Liver (tissue), 9 donors: Measurements from ENCODE around the gene ADCY2. TPM values are rescaled to one million over a fixed set of nuclear protein-coding genes. Genes with fewer than 3 reads are reported as not detected.

ENCODE experiments used
- DNase-seq: peaks from one replicate; pipeline ENCODE4 v3.0.0-alpha.2; 2017; ENCODE audit warnings: low spot score
- H3K27ac ChIP-seq, 2 donors: one replicate each; pipeline ENCODE4 v1.7.0; 2013; ENCODE audit warnings: inconsistent platforms in 2 of 2, low read length in 2 of 2, control low read depth in 1 of 2, low read depth in 1 of 2, mild to moderate bottlenecking in 1 of 2
- H3K27me3 ChIP-seq, 4 donors: one replicate each; pipeline versions ENCODE4 v1.6.1 to v1.7.0; 2013; ENCODE audit warnings: low read length in 3 of 4, inconsistent platforms in 1 of 4, mild to moderate bottlenecking in 1 of 4, moderate library complexity in 1 of 4; ENCODE audit not compliant: control insufficient read depth in 4 of 4, insufficient read depth in 4 of 4
- H3K36me3 ChIP-seq, 4 donors: one replicate each; pipeline versions ENCODE4 v1.6.1 to v1.7.0; 2013; ENCODE audit warnings: low read length in 3 of 4, mild to moderate bottlenecking in 3 of 4, low read depth in 1 of 4, moderate library complexity in 1 of 4; ENCODE audit not compliant: control insufficient read depth in 4 of 4, insufficient read depth in 3 of 4
- H3K4me1 ChIP-seq, 4 donors: one replicate each; pipeline versions ENCODE4 v1.6.1 to v1.7.0; 2013; ENCODE audit warnings: low read length in 3 of 4, mild to moderate bottlenecking in 3 of 4, moderate library complexity in 1 of 4; ENCODE audit not compliant: control insufficient read depth in 4 of 4, insufficient read depth in 4 of 4
- H3K4me3 ChIP-seq, 3 donors: one replicate each; pipeline versions ENCODE4 v1.6.1 to v1.7.0; 2013; ENCODE audit warnings: low read length in 3 of 3, control low read depth in 1 of 3, low read depth in 1 of 3, mild to moderate bottlenecking in 1 of 3
- H3K9ac ChIP-seq, 2 donors: one replicate each; pipeline ENCODE4 v1.7.0; 2013; ENCODE audit warnings: low read length in 2 of 2, mild to moderate bottlenecking in 2 of 2, moderate library complexity in 2 of 2, control low read depth in 1 of 2, low read depth in 1 of 2
- H3K9me3 ChIP-seq, 4 donors: one replicate each; pipeline versions ENCODE4 v1.6.1 to v1.7.0; 2013; ENCODE audit warnings: low read length in 3 of 4; ENCODE audit not compliant: control insufficient read depth in 4 of 4
- EGR1 ChIP-seq, 2 donors: IDR thresholded peaks; 2 replicates each; pipeline ENCODE4 v1.6.1; 2016 to 2018; ENCODE audit warnings: antibody characterized with exemption in 2 of 2, low read depth in 2 of 2
- HNF4A ChIP-seq, 2 donors: conservative IDR thresholded peaks; 2 replicates each; pipeline ENCODE4 v1.6.1; 2016; ENCODE audit warnings: antibody characterized with exemption in 2 of 2, mild to moderate bottlenecking in 2 of 2
- REST ChIP-seq: IDR thresholded peaks from 2 replicates; pipeline ENCODE4 v1.6.1; 2016; ENCODE audit warnings: antibody characterized with exemption, mild to moderate bottlenecking
- RXRA ChIP-seq, 2 donors: IDR thresholded peaks; 2 replicates each; pipeline ENCODE4 v1.6.1; 2017 to 2018; ENCODE audit warnings: antibody characterized with exemption in 2 of 2, mild to moderate bottlenecking in 1 of 2
- SP1 ChIP-seq: IDR thresholded peaks from 2 replicates; pipeline ENCODE4 v1.6.1; 2018; ENCODE audit warnings: antibody characterized with exemption, mild to moderate bottlenecking
- YY1 ChIP-seq: IDR thresholded peaks from 2 replicates; pipeline ENCODE4 v1.6.1; 2016; ENCODE audit warnings: antibody characterized with exemption, mild to moderate bottlenecking
- WGBS: extraction: QIAGEN DNeasy Blood & Tissue Kit; methylation state at CpG from one replicate; pipeline ENCODE4 v1.1.7; 2013; 5-methylcytosine and 5-hydroxymethylcytosine counted together
- polyA plus RNA-seq, 2 donors: library from polyadenylated mRNA; stranded (reverse) in 1 of 2; unstranded in 1 of 2; fragments of 200-250 nt in 1 of 2; fragments of >200 nt in 1 of 2; fragmentation: Nextera tagmentation in 1 of 2; extraction: Ambion mirVana in 1 of 2; gene quantifications; one replicate each; pipeline versions ENCODE4 v1.2.1 to v1.2.3, GENCODE V29; 2013 to 2015
- total RNA-seq, 2 donors: library from RNA; depleted of rRNA; stranded (reverse); fragments of >200 nt; gene quantifications; one replicate each; pipeline ENCODE4 v1.2.3, GENCODE V29; 2014
- TF ChIP-seq, protein P1 (sequence below): fragments of 150-350 bp; IDR thresholded peaks from 2 replicates; pipeline ENCODE4 v1.5.1; 2017; ENCODE audit warnings: improper control_type of control experiment, low read depth, low read length; ENCODE audit not compliant: missing input control
- TF ChIP-seq, protein P2 (sequence below): IDR thresholded peaks from 2 replicates; pipeline ENCODE4 v1.6.1; 2016; ENCODE audit warnings: antibody characterized with exemption
- TF ChIP-seq, protein P3 (sequence below): IDR thresholded peaks from 2 replicates; pipeline ENCODE4 v1.6.1; 2016; ENCODE audit warnings: antibody characterized with exemption
- TF ChIP-seq, protein P4 (sequence below): IDR thresholded peaks from 2 replicates; pipeline ENCODE4 v1.6.1; 2016; ENCODE audit warnings: antibody characterized with exemption
- donor health status: healthy.
- donor health status: healthy.
- donor health status: healthy.
- donor health status: healthy.
- donor health status: healthy.

Gene ADCY2
- total and polyA plus RNA-seq, 4 donors, result not detected

- WGBS, result 88% methylated on average over 2 of the region's 2 CpGs
- peaks cover 0 to 28% (median 20%) of the 10 kb centered on the region in 4 donors for H3K4me1 ChIP-seq
Observed at GRCh38 chr5:7866196-7866595, 470.3 kb downstream of the ADCY2 start.

DNA sequence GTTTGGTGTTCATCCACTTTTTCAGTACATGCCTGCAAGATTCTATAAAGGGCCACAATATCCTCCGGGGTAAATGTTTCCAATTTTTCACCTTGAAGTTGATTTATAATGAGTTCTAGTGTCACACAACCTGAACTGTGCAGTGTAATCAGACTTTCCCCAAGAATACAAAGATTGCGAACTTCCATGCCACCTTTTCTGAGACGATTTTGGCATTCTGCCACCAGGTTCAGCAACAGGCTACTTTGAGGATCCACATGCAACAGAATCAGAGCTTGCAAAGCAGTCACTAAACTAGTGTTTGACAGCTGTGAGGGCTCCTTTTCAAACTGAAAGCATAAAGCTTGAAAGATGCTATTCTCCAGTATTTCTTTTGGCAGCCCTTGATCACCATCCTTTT, 471.3 kb downstream of the ADCY2 start:
- TF ChIP-seq, protein P1, sequence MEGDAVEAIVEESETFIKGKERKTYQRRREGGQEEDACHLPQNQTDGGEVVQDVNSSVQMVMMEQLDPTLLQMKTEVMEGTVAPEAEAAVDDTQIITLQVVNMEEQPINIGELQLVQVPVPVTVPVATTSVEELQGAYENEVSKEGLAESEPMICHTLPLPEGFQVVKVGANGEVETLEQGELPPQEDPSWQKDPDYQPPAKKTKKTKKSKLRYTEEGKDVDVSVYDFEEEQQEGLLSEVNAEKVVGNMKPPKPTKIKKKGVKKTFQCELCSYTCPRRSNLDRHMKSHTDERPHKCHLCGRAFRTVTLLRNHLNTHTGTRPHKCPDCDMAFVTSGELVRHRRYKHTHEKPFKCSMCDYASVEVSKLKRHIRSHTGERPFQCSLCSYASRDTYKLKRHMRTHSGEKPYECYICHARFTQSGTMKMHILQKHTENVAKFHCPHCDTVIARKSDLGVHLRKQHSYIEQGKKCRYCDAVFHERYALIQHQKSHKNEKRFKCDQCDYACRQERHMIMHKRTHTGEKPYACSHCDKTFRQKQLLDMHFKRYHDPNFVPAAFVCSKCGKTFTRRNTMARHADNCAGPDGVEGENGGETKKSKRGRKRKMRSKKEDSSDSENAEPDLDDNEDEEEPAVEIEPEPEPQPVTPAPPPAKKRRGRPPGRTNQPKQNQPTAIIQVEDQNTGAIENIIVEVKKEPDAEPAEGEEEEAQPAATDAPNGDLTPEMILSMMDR, result no peak
- TF ChIP-seq HNF4A (conservative IDR thresholded peaks at IDR 0.05), result peak; percentile 47 to 51
- TF ChIP-seq SP1, result no peak
- no peak for TF ChIP-seq YY1
- no peaks in the 10 kb centered on the region for H3K9me3 ChIP-seq
- peaks cover 1 to 35% (median 21%) of the 10 kb centered on the region in 4 donors for H3K4me1 ChIP-seq
- no peaks in the 10 kb centered on the region for H3K27me3 ChIP-seq
- H3K27ac ChIP-seq, result no peak overlapping the region
- peaks cover 3 to 8% (median 6%) of the 10 kb centered on the region in 4 donors for H3K36me3 ChIP-seq
- WGBS, result 44% methylated on average over 3 of the region's 3 CpGs
- H3K9ac ChIP-seq, result no peak overlapping the region
- H3K4me3 ChIP-seq, result no peak overlapping the region
- DNase-seq, result no peak

More at GRCh38 chr5:7866196-7866595, 470.3 kb downstream of the ADCY2 start:
- DNase-seq, result no peak
- H3K36me3 ChIP-seq, result peaks cover 5 to 17% (median 13%) of the 10 kb centered on the region in 4 donors
- no peaks in the 10 kb centered on the region for H3K27me3 ChIP-seq
- no peak overlapping the region for H3K27ac ChIP-seq
- H3K9me3 ChIP-seq, result no peaks in the 10 kb centered on the region
- no peak for TF ChIP-seq RXRA (IDR thresholded peaks at IDR 0.05)
- TF ChIP-seq, protein P1, result no peak
- TF ChIP-seq YY1, result no peak
- TF ChIP-seq, protein P2, sequence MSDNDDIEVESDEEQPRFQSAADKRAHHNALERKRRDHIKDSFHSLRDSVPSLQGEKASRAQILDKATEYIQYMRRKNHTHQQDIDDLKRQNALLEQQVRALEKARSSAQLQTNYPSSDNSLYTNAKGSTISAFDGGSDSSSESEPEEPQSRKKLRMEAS, result no peak
- TF ChIP-seq HNF4A (conservative IDR thresholded peaks at IDR 0.05), result no peak
- H3K9ac ChIP-seq, result no peak overlapping the region
- H3K4me3 ChIP-seq, result no peak overlapping the region

- no peak for DNase-seq
- Histone ChIP-seq H3K27ac (peak overlapping the region; percentile 76 to 89), H3K27me3 (no peaks in the 10 kb centered on the region), H3K9me3 (no peaks in the 10 kb centered on the region), H3K4me3 (peak overlapping the region; percentile 50 to 90 (median 63)), H3K4me1 (peaks cover 1 to 35% (median 21%) of the 10 kb centered on the region in 4 donors), H3K36me3 (peaks cover 0 to 8% (median 3%) of the 10 kb centered on the region in 4 donors), H3K9ac (peak overlapping the region; percentile 45 to 71)
- TF ChIP-seq, protein P3, sequence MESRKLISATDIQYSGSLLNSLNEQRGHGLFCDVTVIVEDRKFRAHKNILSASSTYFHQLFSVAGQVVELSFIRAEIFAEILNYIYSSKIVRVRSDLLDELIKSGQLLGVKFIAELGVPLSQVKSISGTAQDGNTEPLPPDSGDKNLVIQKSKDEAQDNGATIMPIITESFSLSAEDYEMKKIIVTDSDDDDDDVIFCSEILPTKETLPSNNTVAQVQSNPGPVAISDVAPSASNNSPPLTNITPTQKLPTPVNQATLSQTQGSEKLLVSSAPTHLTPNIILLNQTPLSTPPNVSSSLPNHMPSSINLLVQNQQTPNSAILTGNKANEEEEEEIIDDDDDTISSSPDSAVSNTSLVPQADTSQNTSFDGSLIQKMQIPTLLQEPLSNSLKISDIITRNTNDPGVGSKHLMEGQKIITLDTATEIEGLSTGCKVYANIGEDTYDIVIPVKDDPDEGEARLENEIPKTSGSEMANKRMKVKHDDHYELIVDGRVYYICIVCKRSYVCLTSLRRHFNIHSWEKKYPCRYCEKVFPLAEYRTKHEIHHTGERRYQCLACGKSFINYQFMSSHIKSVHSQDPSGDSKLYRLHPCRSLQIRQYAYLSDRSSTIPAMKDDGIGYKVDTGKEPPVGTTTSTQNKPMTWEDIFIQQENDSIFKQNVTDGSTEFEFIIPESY, result no peak
- TF ChIP-seq EGR1 (IDR thresholded peaks at IDR 0.05; ENCODE audit: low read depth in 2 of 2) (no peak), REST (no peak), HNF4A (conservative IDR thresholded peaks at IDR 0.05) (no peak), RXRA (IDR thresholded peaks at IDR 0.05) (no peak)
- TF ChIP-seq, protein P4, sequence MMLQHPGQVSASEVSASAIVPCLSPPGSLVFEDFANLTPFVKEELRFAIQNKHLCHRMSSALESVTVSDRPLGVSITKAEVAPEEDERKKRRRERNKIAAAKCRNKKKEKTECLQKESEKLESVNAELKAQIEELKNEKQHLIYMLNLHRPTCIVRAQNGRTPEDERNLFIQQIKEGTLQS, result no peak
- 0% methylated on average over 8 of the region's 8 CpGs for WGBS
Observed at GRCh38 chr5:7868427-7868772, 472.5 kb downstream of the ADCY2 start.
